RWPE1 (cell line): ENCODE data around the gene ATF7IP2.

Experiments used
- CTCF ChIA-PET: fragments of 350-600 bp; sonication (Branson Sonifier 250); formaldehyde crosslinking; extraction: SDS; loops from one replicate; lab custom pipeline; 2021; lab: Yijun Ruan, JAX
- POLR2A ChIA-PET: fragments of 400-600 bp; formaldehyde crosslinking; extraction: SDS; loops from one replicate; lab custom pipeline; 2020; ENCODE audit warnings: antibody characterized with exemption; ENCODE audit not compliant: low non-redundant PET; lab: Yijun Ruan, JAX
- DNase-seq: peaks from one replicate; pipeline ENCODE4 v3.0.0; 2012; ENCODE audit warnings: low spot score
- H3K27ac ChIP-seq: fragments of 450-650 bp; 2 replicates; pipeline ENCODE4 v1.5.1; 2017
- CTCF ChIP-seq: fragments of 450-650 bp; conservative IDR thresholded peaks from 2 replicates; pipeline ENCODE4 v1.5.1; 2017; ENCODE audit warnings: low read depth, mild to moderate bottlenecking

The ATF7IP2 gene

DNA sequence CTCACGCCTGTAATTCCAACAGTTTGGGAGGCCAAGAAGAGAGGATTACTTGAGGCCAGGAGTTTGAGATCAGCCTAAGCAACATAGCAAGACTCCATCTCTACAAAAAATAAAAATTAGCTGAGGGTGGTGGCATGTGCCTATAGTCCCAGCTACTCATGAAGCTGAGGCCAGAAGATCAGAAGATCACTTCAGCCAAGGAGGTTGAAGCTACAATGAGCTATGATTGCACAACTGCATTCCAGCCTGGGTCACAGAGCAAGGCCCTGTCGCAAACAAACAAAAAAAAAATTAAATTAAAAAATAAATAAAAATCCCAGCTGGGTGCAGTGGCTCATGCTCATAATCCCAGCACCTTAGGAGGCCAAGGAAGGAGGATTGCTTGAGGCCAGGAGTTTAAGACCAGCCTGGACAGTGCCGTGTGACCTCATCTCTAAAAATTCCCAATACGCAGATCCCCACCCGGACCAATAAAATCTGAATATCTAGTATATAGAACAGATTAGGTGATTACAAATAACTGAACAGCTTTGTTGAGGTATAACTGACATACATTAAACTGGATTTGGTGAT is 18.2 kb upstream of the ATF7IP2 start:
- CTCF ChIA-PET: interaction anchor here (0.8 kb wide), 1 partner anchor 73 kb away, joined by 4 read pairs; no protein-coding TSS in a partner anchor
- no peak for DNase-seq
- TF ChIP-seq CTCF: no peak
- no peak overlapping the region for H3K27ac ChIP-seq
- POLR2A ChIA-PET: no interaction called here

- no peak for DNase-seq
- ChIA-PET POLR2A (no interaction called here), CTCF (interaction anchor here (0.5 kb wide), 1 partner anchor 15 kb away, joined by 6 read pairs; no protein-coding TSS in a partner anchor)
- no peak for TF ChIP-seq CTCF
- H3K27ac ChIP-seq: no peak overlapping the region
Observed at GRCh38 chr16:10368969-10369551, 16.8 kb upstream of the ATF7IP2 start.

GRCh38 chr16:10370096-10370726 is 15.7 kb upstream of the ATF7IP2 start:
- ChIA-PET POLR2A (no interaction called here), CTCF (interaction anchor here (0.9 kb wide), 1 partner anchor 10 kb away, joined by 4 read pairs; no protein-coding TSS in a partner anchor)
- no peak for TF ChIP-seq CTCF
- H3K27ac ChIP-seq: no peak overlapping the region
- DNase-seq: no peak

GRCh38 chr16:10371592-10371991 is 14.3 kb upstream of the ATF7IP2 start:
- POLR2A ChIA-PET: no interaction called here
- DNase-seq: no peak
- CTCF ChIA-PET: no interaction called here
- no peak overlapping the region for H3K27ac ChIP-seq
- TF ChIP-seq CTCF: no peak

GRCh38 chr16:10373556-10373955 is 12.3 kb upstream of the ATF7IP2 start:
- no peak for TF ChIP-seq CTCF

DNA sequence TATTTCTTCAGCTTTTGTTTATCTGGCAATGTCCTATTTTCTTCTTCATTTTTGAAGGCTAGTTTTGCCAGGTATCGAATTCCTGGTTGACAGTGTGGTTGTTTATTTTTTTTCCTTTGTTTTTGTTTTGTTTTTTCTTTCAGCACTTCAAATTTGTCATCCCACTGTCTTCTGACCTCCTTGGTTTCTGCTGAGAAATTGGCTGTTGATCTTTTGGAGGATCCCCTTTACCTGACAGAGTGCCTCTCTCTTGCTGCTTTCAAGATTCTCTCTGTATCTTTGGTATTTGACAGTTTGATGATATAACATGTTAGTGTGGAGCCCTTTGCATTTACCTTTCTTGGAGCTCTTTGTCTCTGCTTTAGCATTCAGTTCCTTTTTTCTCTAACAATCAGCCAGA is 9.6 kb upstream of the ATF7IP2 start:
- no peak for TF ChIP-seq CTCF
- ChIA-PET POLR2A (no interaction called here), CTCF (interaction anchor here (0.7 kb wide), 1 partner anchor 19 kb away, joined by 3 read pairs; no protein-coding TSS in a partner anchor)

More at GRCh38 chr16:10373556-10373955, 12.3 kb upstream of the ATF7IP2 start:
- POLR2A ChIA-PET: no interaction called here
- CTCF ChIA-PET: no interaction called here
- DNase-seq: no peak
- no peak overlapping the region for H3K27ac ChIP-seq

More for the DNA sequence above, 9.6 kb upstream of the ATF7IP2 start:
- H3K27ac ChIP-seq: no peak overlapping the region
- DNase-seq: no peak
